GM12878 (cell line): ENCODE results near the gene RASGEF1B. TPM values are rescaled to one million over a fixed set of nuclear protein-coding genes. Genes with fewer than 3 reads are reported as not detected.
A peak's percentile ranks its signal among the peaks of the same experiment; 100 is the strongest.

Experiments
- CTCF ChIP-seq, 3 experiments: IDR thresholded peaks in 2 of 3; conservative IDR thresholded peaks in 1 of 3; 2 replicates each; pipeline ENCODE4 v1.5.1; 2011; ENCODE audit warnings: low read depth in 3 of 3, low read length in 3 of 3, mild to moderate bottlenecking in 3 of 3, control low read depth in 2 of 3, moderate library complexity in 2 of 3, inconsistent platforms in 1 of 3, mixed read lengths in 1 of 3; ENCODE audit not compliant: control insufficient read depth in 2 of 3, insufficient read depth in 1 of 3; ENCODE audit errors: extremely low read depth in 1 of 3
- KAT2A ChIP-seq: conservative IDR thresholded peaks from 2 replicates; pipeline ENCODE4 v1.6.1; 2011; ENCODE audit warnings: low read depth, low read length; ENCODE audit not compliant: control insufficient read depth
- SUZ12 ChIP-seq: fragments of 200-600 bp; sonication (generic); IDR thresholded peaks from one replicate; pipeline ENCODE4 v1.6.1; 2018; ENCODE audit warnings: antibody characterized with exemption, mild to moderate bottlenecking; ENCODE audit not compliant: unreplicated experiment
- ZNF687 ChIP-seq: fragments of 450-650 bp; IDR thresholded peaks from 2 replicates; pipeline ENCODE4 v1.6.1; 2017; ENCODE audit warnings: mild to moderate bottlenecking, moderate library complexity
- polyA plus RNA-seq, 11 experiments: library from polyadenylated mRNA; depleted of rRNA in 4 of 11; unstranded in 6 of 11; stranded (reverse) in 5 of 11; fragments of >200 nt; fragmentation: Nextera tagmentation in 4 of 11; fragmentation: Illumina TruSeq in 1 of 11; extraction: Ambion mirVana in 4 of 11; extraction: Trizol in 1 of 11; gene quantifications; 1 replicate in 1 of 11; 2 replicates in 10 of 11; pipeline versions ENCODE4 v1.2.1 to v1.2.3, GENCODE V29; 2011 to 2016; ENCODE audit warnings: inconsistent platforms in 2 of 11, missing spikeins in 2 of 11, low read depth in 1 of 11
- total RNA-seq, 4 experiments: library from RNA; depleted of rRNA in 3 of 4; stranded (reverse); fragments of >200 nt in 3 of 4; fragmentation: Illumina TruSeq in 1 of 4; extraction: Trizol in 1 of 4; gene quantifications; 2 replicates each; pipeline versions ENCODE4 v1.2.1 to v1.2.3, GENCODE V29; 2013 to 2021

The RASGEF1B gene
- total and polyA plus RNA-seq, 10 of the 15 experiments (the other 5 are each of a cell fraction or from before 2014, with no cell fraction given): 0.03 to 0.24 (median 0.10) TPM; not detected in 2

- TF ChIP-seq ZNF687 (no peak), KAT2A (no peak), CTCF (IDR thresholded peaks at IDR 0.05 in 2 of 3, conservative IDR thresholded peaks at IDR 0.05 in 1 of 3; ENCODE audit: control insufficient read depth in 2 of 3, extremely low read depth in 1 of 3, insufficient read depth in 1 of 3, low read depth in 3 of 3, low read length in 3 of 3) (peak; percentile 84 to 92 (median 89); a peak in 5 of 6 replicates), SUZ12 (no peak)
Measured at GRCh38 chr4:81466841-81467671, 4.7 kb downstream of the RASGEF1B start (continued).
